Activated T-helper 9 cell treated with anti-CD3 and anti-CD28 coated beads, Interleukin-2, amount 50 U/mL, for 16 hours (primary cell): Measurements from ENCODE around the gene TENT5C.
"Not testable (repeated sequence)": the region's sequence is repeated elsewhere in the genome, so short reads cannot be mapped to it uniquely, and the experiment has no call there.

Experiments used
- DNase-seq: peaks from one replicate; pipeline ENCODE4 v3.0.0-alpha.2; 2020; ENCODE audit warnings: low read depth

The TENT5C gene

DNA sequence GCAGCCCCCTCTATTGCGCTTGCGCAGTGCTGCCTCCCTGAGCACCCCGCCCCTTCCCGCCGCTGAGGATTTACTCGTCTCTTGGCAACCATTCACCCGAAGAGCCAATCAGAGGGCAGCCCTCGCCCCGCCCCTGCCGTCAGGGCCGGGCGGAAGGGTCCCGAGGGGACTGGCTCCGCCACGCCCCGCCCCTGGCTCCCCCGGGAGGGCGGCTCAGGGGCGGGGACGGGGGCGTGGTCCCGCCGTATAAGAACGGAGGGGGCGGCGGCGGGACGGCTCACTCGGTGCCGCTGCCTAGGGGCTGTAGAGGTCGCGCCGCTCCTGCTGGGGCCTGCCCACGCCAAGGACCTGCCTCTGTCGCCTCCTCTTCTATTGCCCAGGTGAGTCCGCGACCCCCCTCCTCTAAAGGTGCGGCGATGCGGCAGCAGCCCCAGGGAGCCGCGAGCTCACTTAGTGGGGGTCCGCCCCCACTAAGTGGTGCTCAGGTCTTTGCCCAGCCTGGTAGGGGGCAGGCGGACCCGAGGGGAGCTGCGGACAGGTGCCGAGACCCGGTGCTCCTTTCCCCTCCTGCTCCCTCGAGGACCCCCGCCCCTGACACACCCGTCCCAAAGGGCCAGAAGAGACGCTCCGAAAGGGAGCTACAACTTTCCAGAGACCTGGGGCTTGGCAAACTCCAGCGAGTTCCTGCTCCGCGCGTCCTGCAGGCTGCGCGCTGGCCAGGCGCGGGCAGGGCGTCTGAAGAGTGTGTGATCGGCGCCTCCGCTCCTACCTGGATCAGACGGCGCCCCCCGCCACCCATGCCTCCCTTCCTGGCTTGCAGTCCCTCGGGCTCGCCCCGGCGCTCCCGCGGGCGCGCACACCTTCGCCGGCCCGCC is at the start of gene TENT5C:
TSS of gene TENT5C (plus strand) at position 275 of the 875 bp plus-strand sequence. CDS start 16,821 bp downstream, outside the sequence.
- peak; percentile 98 for DNase-seq

DNA sequence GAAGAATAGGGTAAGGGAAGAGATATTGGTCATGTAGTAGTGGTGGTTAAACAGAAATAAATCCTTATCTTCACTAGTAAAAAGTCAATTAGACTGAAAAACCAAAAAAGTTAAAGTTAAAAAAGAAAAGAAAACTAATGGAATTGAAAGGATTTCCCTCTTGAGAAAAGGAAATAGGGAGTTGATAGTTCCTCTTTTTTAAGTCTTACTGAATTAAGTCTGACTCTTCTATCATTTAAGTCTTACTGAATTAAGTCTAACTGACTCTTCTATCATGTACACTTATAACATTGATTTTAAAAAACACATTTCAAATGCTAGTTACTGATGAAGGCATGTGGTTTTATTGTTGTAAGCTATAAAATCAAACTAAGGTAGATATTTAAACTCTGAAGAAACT is 49.5 kb upstream of the TENT5C start:
- DNase-seq = no peak

DNA sequence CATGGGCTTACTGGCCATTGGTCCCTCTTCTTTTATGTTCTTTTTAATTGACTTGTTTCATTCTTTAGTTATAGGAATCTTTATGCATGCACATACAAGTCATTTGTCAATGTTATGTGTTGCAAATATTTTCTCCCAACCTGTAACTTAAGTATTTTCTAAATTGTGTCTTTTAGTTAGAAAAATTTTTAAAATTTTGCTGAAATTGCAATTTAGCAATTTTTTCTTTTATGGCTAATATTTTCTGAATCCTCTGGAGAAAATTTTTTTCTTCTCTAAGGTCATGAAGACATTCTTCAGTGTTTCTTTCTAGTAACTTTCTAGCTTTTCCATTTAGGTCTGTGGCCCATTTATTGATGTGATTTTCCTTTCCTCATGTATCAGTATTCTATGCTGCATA is 48.9 kb upstream of the TENT5C start:
- DNase-seq = no peak

DNA sequence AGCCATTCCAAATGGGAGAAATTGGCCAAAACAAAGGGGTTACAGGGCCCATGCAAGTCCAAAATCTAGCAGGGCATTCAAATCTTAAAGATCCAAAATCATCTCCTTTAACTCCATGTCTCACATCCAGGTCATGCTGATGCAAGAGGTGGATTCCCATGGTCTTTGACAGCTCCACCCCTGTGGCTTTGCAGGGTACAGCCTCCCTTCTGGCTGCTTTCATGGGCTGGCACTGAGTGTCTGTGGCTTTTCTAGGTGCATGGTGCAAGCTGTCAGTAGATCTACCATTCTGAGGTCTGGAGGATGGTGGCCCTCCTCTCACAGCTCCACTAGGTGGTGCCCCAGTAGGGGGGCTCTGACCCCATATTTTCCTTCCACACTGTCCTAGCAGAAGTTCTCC is 47.4 kb upstream of the TENT5C start:
- not testable (repeated sequence) for DNase-seq

DNA sequence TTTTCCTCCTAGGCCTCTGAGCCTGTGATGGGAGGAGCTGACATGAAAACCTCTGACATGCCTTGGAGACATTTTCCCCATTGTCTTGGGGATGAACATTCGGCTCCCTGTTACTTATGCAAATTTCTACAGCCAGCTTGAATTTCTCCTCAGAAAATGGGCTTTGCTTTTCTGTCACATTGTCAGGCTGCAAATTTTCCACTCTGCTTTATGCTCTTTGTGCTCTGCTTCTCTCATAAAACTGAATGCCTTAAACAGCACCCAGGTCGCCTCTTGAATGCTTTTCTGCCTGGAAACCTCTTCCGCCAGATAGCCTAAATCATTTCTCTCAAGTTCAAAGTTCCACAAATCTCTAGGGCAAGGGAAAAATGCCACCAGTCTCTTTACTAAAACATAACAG is 46.7 kb upstream of the TENT5C start:
- DNase-seq = no peak

DNA sequence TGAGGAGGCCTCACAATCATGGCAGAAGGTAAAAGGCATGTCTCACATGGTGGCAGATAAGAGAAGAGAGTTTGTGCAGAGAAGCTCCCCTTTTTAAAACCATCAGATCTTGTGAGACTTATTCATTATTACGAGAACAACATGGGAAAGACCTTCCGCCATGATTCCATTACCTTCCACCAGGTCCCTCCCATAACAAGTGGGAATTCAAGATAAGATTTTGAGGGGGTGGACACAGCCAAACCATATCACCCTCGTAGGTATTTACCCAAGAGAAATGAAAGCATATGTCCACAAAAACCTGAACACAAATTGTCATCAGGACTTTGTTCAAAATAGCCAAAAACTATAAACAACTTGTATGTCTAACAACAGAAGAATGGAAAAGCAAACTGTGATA is 45.9 kb upstream of the TENT5C start:
- DNase-seq = no peak

DNA sequence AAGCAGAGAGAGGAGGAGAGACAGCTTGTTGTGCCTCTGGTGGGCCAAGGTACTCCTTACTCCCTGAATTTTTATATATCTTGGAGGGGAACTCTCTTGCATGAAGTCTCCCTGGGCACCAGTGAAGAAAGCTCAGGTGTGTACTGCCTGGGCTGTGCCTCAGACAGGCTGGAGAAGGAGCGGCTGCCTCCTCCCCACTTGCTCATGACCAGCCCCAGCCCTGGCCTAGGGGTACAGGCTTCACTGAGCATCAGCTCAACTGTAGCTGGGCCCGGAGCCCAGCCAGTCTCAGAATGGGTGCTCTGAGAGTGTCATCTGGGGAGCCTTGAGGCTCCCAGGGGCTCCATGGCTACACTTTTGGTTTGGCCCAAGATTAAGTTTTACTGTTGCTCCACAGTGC is 44.8 kb upstream of the TENT5C start:
- DNase-seq = no peak

DNA sequence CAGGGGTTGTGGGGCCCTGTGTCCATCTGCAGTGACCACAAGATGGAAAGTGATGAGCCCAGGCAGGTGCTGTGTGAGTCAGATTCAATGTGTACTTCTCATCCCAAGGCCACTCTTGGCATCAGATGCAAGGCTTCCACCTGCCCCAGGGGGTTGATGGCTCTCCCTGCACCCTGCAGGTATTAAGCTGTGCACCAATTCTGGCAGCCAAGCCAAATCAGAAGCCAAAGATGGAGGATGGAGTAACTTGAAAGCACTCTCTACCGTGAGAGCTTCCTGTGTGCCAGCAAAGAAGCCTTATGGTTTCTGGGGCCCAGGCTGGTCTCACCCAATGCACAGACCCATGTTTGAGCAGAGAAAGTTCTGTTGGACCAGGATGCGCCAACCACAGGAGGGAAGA is 44.3 kb upstream of the TENT5C start:
- DNase-seq = no peak

DNA sequence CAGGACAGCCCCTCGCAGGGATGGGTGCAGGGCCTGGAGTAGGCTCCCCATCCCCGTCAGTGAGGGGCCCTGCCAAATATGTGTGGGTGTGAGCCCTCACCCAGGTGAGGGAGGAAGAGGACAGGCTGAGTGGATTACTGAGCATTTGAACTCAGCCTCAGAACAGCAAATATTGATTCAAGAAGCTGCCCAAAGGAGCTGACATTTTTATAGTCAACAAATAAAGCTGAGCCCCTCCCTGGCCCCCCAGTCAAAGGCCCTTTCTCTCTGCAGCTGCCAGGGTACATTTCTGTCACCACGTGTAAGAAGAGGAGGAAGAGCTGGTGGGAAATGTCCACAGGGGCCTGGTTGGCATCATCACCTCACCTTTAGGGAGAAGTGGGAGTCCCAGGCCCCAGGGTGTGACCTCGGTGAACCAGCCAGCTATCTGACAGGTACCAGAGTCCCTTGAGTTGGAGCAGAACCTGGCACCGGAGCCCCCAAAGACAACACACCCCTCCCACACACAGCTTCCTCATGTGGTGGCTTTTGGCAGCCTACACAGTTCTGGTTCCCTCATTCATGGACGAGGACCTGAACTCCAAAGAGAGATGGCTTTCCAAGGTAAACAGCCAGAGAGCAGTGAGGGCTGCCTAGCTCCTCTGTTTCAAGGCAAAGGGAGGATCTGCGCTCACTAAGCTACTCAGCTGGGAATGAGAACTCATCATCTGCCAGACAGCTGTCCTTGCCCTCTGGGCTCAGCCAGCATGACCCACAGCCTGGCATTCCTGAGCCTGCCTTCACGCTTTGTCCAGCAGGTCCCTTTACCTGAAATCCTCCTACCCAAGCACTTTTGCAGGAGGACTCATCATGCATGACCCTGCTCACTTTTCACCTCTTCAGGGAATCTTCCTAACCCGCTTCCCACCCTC is 43.0 kb upstream of the TENT5C start:
- no peak for DNase-seq

DNA sequence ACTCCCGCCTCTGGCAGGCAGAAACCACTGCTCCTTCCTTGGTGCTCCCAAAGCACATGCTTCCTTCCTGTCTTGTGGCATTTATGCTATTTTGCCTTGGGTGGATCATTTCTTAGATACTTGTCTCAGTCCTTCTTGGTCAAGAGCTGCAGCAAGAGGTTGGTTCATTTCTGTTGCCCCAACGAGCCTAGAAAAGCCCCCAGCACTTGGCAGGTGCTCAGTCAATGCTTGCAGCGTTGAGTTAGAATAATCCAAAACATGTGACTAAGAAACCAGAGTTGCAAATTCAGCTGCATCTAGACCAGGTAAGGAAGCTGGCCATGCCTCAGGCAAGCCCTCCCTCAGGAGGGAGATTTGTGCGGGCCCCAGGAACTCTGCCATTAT is 42.4 kb upstream of the TENT5C start:
- DNase-seq = no peak

DNA sequence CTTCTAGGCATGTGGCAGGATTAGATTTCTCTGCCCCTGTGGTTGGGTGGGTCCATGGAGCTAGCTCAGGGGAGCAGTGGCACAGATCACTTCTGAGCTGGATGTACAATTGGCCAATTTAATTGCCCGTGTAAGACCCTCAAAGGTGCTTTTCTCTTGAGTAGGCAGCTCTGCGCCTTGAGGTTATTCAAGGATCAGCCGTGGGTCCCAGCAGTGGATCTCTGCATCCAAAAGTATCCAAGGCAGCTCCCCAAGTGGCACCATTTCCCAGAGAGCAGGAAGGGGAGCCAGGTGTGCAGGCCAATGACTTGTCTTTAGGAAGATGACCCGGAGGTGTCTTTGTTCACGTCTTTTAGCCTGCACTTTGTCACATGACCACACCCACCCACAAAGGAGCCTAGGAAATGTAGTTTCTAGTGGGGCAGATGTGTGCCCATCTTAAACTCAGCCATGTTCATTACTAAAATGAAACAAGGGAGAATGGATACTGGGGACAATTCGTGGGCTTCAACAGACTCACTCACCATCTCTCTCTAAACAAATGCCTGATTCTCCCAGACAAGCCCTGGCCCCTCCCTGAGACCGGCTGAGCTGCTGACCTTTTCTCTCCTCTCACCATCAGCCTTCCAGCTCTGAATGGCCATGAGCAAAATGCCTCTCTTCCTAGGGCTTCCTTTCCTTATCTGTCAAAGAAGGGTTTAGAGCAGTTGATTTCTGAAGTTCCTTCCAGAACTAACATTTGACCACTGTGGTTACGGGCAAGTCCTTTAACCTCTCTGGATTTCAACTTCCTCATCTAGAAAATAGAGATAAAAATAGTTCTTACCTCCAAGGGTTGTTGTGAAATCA is 41.4 kb upstream of the TENT5C start:
- DNase-seq = no peak

DNA sequence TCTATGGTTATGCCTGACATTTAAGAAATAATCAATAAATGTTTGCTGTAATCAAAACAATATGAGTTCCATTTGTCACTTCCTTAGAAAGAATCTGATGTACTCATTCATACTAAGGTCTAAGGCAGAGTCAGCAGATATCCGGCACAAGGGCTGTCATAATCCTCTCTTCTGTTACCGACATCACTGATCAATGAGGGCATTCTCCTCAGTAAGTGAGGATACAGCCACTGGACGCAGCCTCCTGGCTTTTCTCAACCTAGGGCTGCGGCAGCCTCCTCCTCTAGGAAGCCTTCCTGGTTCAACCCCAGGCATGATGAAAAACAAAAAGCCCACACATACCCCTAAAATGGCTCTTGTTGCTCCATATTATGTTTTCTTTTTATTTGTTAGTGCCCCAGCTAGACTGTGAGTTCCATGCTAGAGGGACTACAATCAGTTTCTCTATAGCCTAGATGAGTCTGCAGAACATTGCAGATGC is 40.7 kb upstream of the TENT5C start:
- DNase-seq = no peak

DNA sequence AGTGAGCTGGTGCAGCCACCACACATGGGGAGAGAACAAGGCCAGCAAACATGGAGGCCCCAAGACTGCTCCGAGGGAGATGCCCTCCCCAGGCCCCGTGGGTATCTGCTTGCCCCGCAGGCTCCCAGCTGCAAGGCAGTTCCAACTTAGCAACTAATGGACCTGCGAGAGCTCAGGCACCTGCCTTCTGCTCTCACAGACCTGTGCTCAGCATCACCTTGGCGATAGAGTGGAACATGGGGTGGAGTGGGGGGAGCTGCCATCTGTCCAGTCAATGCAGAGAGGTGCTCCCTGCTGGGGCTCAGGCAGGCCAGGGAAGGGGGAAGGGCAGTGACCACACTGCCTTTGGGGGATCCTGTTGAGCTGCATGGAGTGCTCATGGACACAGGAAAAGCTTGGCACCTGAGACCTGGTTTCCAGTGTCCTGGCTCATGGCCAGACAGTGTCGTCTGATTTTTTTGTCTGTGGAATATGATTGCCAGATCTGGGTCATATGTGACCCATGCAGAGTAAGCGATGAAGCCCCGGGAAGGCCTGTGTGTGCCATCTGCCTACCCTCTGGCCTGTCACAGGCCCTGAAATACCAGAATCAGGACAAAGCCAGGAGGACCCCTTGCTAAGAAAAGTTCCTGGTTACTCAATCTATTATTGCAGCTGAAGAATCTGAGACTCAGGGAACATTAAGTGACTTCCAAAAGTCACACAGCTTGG is 39.9 kb upstream of the TENT5C start:
- no peak for DNase-seq

DNA sequence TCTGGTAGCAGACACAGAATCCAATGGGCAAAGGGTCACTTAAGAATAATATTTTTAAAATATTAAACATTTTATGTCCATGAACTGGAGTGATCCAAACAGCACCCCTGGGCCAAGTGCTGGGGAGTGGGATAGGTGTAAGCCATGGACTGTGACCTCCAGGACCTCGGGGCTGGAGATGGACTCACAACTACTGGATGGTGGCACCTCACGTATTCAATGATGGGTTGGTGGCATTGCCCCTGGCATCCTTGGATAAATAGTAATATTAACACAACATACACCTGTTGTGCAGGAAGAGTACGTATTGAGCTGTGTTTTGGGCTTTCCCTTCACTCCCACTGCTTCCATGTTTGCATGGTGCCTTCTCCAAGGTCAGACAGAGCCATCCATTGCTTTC is 39.3 kb upstream of the TENT5C start:
- DNase-seq = no peak

DNA sequence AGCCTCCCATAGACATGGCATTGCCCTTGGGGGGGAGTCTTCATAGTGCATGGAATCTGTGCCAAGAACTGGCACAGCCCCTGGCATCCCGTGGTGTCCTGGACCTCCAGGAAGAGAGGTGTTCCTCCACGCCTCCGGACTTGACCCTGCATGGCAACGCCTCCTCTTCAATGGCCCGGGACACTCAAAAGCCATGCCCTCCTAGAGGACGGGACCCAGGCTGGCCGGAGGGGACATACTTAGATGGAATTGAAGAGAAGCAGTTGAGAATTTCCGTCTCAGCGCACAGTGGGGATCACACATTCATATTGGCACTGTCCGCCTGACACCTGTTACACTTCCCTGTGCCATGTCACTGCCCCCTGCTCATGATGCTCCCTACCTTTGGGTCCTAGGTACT is 38.4 kb upstream of the TENT5C start:
- no peak for DNase-seq

DNA sequence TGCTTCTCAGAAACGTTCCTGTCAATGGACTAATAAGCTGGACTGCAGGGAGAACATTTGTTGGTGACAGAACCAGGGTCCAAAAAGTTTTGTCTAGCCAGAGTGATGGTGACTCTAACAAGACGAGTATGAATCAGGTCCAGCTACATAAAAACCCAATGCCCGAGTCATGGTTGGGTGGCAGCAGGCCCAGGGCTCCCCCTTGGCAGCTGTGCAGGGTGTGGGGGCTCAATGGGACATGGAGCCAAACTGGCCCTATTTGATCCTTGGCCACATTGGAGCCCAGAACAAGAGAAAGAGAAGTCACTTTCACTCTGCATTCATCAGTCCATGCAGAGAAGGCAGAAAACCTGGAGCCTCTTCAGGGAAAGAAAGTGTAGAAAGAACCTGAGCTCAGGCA is 37.9 kb upstream of the TENT5C start:
- no peak for DNase-seq

DNA sequence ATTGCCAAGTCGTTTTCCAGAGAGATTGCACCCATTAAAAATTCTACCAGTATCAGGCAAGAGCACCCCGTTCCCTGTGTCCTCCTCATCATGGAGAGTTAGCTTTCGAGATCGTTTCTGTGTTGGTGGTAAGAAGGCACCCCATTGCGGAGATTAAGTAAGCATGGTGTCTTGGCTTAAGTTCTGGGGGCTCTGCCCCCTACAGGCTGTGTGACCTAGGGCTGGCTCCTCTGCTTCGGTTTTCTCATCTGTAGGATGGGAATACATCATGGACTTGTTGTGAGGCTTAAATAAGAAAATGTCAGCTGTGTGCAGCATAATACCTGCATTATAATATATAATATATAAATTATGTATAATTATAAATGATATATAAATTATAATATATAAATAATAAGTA is 36.8 kb upstream of the TENT5C start:
- DNase-seq = no peak

DNA sequence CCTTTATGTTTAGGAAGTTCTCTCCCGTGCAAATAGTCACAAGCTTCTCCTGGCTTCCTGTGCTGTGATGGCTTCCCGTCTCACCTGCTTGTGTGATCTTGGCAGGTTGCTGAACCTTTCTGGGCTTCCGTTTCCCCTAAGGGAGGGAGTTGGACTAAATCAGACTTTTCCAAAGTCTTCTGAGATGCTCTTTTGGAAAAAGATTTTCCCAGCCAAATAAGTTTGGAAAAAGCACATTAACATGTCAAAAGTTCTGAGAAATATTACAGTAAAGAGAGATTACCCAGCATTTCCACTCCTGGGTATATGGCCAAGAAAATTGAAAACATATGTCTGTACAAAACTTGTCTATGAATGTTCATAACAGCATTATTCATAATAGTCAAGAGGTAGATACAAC is 36.0 kb upstream of the TENT5C start:
- DNase-seq = no peak

DNA sequence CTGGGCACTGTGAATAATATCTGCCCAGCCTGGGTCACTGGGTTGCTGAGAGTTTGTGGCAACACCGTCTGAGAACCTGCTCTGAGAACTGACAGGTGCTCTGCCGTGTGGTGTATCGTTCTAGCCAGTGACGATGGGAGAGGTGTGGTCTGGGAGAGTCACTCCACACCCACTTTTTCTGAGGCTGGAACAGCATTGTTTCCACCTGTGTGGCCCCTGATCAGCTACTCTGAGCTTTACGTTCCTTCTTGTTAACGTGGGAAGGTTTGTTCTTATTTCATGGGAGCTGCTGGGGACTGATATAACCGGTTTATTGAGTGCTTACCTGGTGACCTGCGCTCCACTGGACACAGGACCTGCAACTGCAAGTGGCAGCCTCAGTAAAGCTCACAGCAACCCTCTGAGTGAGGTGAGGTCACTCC is 34.8 kb upstream of the TENT5C start:
- DNase-seq = no peak

DNA sequence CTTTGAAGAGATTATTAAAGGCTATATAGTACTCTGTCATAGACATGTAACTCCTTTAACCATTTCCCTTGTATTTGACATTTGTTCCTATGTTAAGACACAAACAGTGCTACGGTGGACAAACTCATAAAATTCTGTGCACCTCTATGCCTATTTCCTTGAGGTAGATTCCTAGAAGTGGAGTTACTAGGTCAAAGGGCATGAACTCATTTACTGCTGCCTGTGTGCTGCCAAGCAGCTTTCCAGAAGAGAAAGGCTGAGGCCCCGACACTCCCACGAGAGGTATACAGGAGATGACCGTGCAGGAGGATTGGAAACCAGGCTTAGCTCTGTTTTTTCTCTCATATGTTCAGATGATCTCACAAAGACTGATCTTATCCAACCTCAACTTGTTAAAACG is 34.4 kb upstream of the TENT5C start:
- DNase-seq = no peak

DNA sequence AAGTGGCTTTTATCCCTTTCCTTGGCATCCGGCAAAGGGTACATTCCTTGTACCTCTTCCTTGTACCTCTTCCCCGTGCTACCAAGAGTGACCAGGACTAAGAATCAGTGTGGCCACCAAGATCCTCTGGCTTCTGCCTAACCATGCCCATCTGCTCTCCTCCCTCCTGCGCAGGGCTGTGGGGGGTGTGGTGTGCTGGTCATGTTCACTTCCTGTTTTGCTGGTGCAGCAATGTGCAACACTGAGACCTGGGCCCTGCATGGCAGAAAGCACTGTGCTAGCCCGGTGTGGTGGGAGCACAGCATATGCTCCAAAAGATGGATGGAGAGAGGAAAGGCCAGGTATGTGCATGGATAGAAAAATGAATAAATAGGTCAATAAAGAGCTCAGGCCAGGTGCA is 33.3 kb upstream of the TENT5C start:
- DNase-seq = no peak
